Panc1 (cell line): ENCODE results near the gene HAPLN1.

ENCODE experiments used
- CTCF ChIP-seq: fragments of 450-650 bp; IDR thresholded peaks from 2 replicates; pipeline ENCODE4 v1.5.1; 2017; ENCODE audit warnings: mild to moderate bottlenecking
- POLR2AphosphoS5 ChIP-seq: IDR thresholded peaks from 2 replicates; pipeline ENCODE4 v1.6.1; 2012; ENCODE audit warnings: mild to moderate bottlenecking, low read depth, low read length, moderate library complexity
- REST ChIP-seq, 2 experiments: IDR thresholded peaks; 2 replicates each; pipeline ENCODE4 v1.6.1; 2011 to 2012; ENCODE audit warnings: low read depth in 2 of 2, control low read depth in 1 of 2, low read length in 1 of 2, mild to moderate bottlenecking in 1 of 2, moderate library complexity in 1 of 2; ENCODE audit not compliant: insufficient read depth in 1 of 2
- SIN3A ChIP-seq: IDR thresholded peaks from 2 replicates; pipeline ENCODE4 v1.6.1; 2012; ENCODE audit warnings: low read depth, mild to moderate bottlenecking, low read length, moderate library complexity, borderline replicate concordance; ENCODE audit not compliant: insufficient read depth

GRCh38 chr5:83639911-83640310 is 80.7 kb downstream of the HAPLN1 start:
- no peak for TF ChIP-seq CTCF
- no peak for TF ChIP-seq SIN3A
- no peak for TF ChIP-seq REST (IDR thresholded peaks at IDR 0.05; ENCODE audit: insufficient read depth in 1 of 2, low read depth in 2 of 2, low read length in 1 of 2)
- TF ChIP-seq POLR2AphosphoS5, result no peak
